Spleen (tissue), 7 donors: Measurements from ENCODE around the gene BEND4.

Experiments
- POLR2AphosphoS5 ChIP-seq, 3 donors: sonication (generic); formaldehyde crosslinking; IDR thresholded peaks; one replicate each; pipeline ENCODE4 v1.5.1; 2017; ENCODE audit warnings: antibody characterized with exemption in 3 of 3
- TF ChIP-seq, protein P1 (sequence below), 11 experiments: fragments of 200-600 bp in 7 of 11; fragments of 450-650 bp in 4 of 11; sonication (generic) in 4 of 11; IDR thresholded peaks in 8 of 11; conservative IDR thresholded peaks in 3 of 11; 1 replicate in 7 of 11; 2 replicates in 4 of 11; pipeline versions ENCODE4 v1.4.0 to v1.8.0; 2016 to 2021; ENCODE audit warnings: antibody characterized with exemption in 11 of 11, inconsistent platforms in 4 of 11, mild to moderate bottlenecking in 1 of 11
- donor health status: DM: no; HTN: no; CAD: no; lungs with moderate emphysema.
- donor health status: DM: no; HTN: no; CAD: no.
- donor health status: DM: no; HTN: no; CAD: no.

DNA sequence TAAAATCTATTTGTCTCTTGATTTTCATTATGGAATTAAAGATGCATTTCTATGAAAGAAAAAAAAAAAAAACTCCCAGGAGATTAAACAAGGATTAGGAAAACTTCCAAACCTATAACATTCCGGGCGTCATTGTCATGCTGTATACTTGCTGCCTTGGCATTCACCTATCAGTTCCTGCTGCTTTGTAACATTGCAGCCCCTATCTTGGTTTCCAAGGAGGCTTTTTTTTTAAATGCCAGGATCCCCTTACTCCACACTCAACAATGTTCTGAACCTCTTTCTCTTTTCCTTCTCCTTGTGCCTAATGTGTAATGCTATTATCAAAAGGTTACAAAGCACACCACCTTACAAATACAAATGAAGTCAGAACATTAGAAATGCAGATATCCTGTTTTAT lies 20.5 kb upstream of the BEND4 start:
- TF ChIP-seq, protein P1, sequence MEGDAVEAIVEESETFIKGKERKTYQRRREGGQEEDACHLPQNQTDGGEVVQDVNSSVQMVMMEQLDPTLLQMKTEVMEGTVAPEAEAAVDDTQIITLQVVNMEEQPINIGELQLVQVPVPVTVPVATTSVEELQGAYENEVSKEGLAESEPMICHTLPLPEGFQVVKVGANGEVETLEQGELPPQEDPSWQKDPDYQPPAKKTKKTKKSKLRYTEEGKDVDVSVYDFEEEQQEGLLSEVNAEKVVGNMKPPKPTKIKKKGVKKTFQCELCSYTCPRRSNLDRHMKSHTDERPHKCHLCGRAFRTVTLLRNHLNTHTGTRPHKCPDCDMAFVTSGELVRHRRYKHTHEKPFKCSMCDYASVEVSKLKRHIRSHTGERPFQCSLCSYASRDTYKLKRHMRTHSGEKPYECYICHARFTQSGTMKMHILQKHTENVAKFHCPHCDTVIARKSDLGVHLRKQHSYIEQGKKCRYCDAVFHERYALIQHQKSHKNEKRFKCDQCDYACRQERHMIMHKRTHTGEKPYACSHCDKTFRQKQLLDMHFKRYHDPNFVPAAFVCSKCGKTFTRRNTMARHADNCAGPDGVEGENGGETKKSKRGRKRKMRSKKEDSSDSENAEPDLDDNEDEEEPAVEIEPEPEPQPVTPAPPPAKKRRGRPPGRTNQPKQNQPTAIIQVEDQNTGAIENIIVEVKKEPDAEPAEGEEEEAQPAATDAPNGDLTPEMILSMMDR (IDR thresholded peaks at IDR 0.05 in 8 of 11, conservative IDR thresholded peaks at IDR 0.05 in 3 of 11): no peak
- TF ChIP-seq POLR2AphosphoS5 (IDR thresholded peaks at IDR 0.05): no peak
